ENCODE data around the gene CABLES1.

DNA sequence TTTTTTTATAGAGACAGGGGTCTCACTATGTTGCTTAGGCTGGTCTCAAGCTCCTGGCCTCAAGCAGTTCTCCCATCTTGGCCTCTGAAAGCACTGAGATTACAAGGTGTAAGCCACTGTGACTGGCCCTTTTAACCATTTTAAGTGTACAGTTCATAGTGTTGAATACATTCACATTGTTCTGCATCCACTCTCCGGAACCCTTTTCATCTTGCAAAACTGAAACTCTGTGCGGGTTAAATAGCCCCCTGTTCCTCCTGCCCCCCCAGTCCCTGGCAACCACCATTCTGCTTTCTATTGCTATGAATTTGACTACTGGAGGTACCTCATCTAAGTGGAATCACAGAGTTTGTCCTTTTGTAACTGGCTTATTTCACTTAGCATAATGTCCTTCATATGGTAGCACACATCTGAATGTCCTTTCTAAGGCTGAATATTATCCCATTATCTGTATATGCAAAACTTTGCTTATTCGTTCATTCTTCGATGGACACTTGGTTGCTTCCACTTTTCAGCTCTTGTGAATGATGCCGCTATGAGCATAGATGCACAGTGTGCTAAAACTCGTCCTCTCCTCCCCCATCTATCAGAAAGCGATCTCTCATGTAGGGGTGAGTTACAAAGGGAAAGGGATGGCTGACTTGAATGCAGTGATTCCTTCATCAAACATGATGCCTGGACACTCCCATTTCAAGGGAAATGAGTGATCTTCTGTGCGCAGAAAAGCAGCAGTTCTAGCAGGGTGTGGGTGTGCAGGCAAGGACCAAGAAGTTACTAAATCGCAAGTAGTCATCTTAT is 30.2 kb downstream of the CABLES1 start:
- no peak for TF ChIP-seq EZH2 (IDR thresholded peaks at IDR 0.05; ENCODE audit: insufficient read depth, poor library complexity, severe bottlenecking)
- no peak for TF ChIP-seq EZH2phosphoT487 (IDR thresholded peaks at IDR 0.05; ENCODE audit: insufficient read depth, low read depth)

Data from GM23248 (cell line).